GM23248 (cell line): ENCODE results near the gene PFKP.

ENCODE experiments used
- EZH2 ChIP-seq: fragments of 200-600 bp; sonication (generic); IDR thresholded peaks from 2 replicates; pipeline ENCODE4 v1.6.1; 2018; ENCODE audit warnings: antibody characterized with exemption, mild to moderate bottlenecking; ENCODE audit not compliant: insufficient read depth, poor library complexity, severe bottlenecking
- EZH2phosphoT487 ChIP-seq: fragments of 200-600 bp; sonication (generic); IDR thresholded peaks from 2 replicates; pipeline ENCODE4 v1.6.1; 2018; ENCODE audit warnings: antibody characterized with exemption, moderate library complexity, mild to moderate bottlenecking, low read depth; ENCODE audit not compliant: insufficient read depth

- no peak for TF ChIP-seq EZH2
- no peak for TF ChIP-seq EZH2phosphoT487
Measured at GRCh38 chr10:3150961-3151360, 83.6 kb downstream of the PFKP start.
